Keratinocyte (primary cell): ENCODE results near the gene ITPKB. TPM values are rescaled to one million over a fixed set of nuclear protein-coding genes. Genes with fewer than 3 reads are reported as not detected.

Source experiments
- DNase-seq: peaks from one replicate; pipeline ENCODE4 v3.0.0-alpha.2; 2011; ENCODE audit warnings: low read depth, missing footprints, low spot score
- FAIRE-seq: peaks from 2 replicates; lab custom pipeline; 2011; peaks lifted over from hg19 to GRCh38; lab: Jason Lieb, UNC
- H2AFZ ChIP-seq: 2 replicates; pipeline ENCODE4 v1.6.0; 2012; ENCODE audit warnings: low read length, control low read depth, inconsistent platforms; ENCODE audit not compliant: control insufficient read depth
- H3K27ac ChIP-seq: 2 replicates; pipeline ENCODE4 v1.5.1; 2011; ENCODE audit warnings: low read length; ENCODE audit not compliant: control insufficient read depth, insufficient read depth
- H3K27me3 ChIP-seq: 3 replicates; pipeline ENCODE4 v1.6.0; 2011; ENCODE audit warnings: low read length; ENCODE audit not compliant: control insufficient read depth, insufficient read depth; ENCODE audit errors: extremely low read depth
- H3K36me3 ChIP-seq, 2 experiments: 2 replicates in 1 of 2; 3 replicates in 1 of 2; pipeline ENCODE4 v1.5.1; 2011; ENCODE audit warnings: low read length in 2 of 2, mild to moderate bottlenecking in 1 of 2; ENCODE audit not compliant: control insufficient read depth in 2 of 2, insufficient read depth in 2 of 2; ENCODE audit errors: extremely low read depth in 1 of 2
- H3K4me1 ChIP-seq: 3 replicates; pipeline ENCODE4 v1.5.1; 2011; ENCODE audit warnings: low read length; ENCODE audit not compliant: control insufficient read depth, insufficient read depth; ENCODE audit errors: extremely low read depth
- H3K4me2 ChIP-seq: 3 replicates; pipeline ENCODE4 v1.6.0; 2011; ENCODE audit warnings: low read depth, low read length; ENCODE audit not compliant: control insufficient read depth, insufficient read depth; ENCODE audit errors: extremely low read depth
- H3K4me3 ChIP-seq, 3 experiments: fragments of 200-600 bp in 1 of 3; sonication (generic) in 1 of 3; 2 replicates in 2 of 3; 3 replicates in 1 of 3; pipeline ENCODE4 v1.5.1; 2011 to 2016; ENCODE audit warnings: low read length in 3 of 3, mild to moderate bottlenecking in 3 of 3, control low read depth in 2 of 3, inconsistent platforms in 1 of 3, low read depth in 1 of 3, mixed read lengths in 1 of 3, mixed run types in 1 of 3, moderate library complexity in 1 of 3; ENCODE audit not compliant: control insufficient read depth in 2 of 3, insufficient read depth in 2 of 3; ENCODE audit errors: extremely low read depth in 1 of 3
- H3K79me2 ChIP-seq: 2 replicates; pipeline ENCODE4 v1.6.0; 2012; ENCODE audit warnings: low read length; ENCODE audit not compliant: control insufficient read depth, insufficient read depth
- H3K9ac ChIP-seq: 3 replicates; pipeline ENCODE4 v1.6.0; 2011; ENCODE audit warnings: low read length; ENCODE audit not compliant: control insufficient read depth, insufficient read depth; ENCODE audit errors: extremely low read depth
- H3K9me1 ChIP-seq: 3 replicates; pipeline ENCODE4 v1.6.0; 2011; ENCODE audit warnings: low read length; ENCODE audit not compliant: control insufficient read depth, insufficient read depth; ENCODE audit errors: extremely low read depth
- H3K9me3 ChIP-seq: 2 replicates; pipeline ENCODE4 v1.5.1; 2012; ENCODE audit warnings: low read depth, low read length; ENCODE audit not compliant: control insufficient read depth
- H4K20me1 ChIP-seq: 3 replicates; pipeline ENCODE4 v1.6.0; 2011; ENCODE audit warnings: low read length; ENCODE audit not compliant: control insufficient read depth, insufficient read depth; ENCODE audit errors: extremely low read depth
- CTCF ChIP-seq, 3 experiments: IDR thresholded peaks in 1 of 3; conservative IDR thresholded peaks in 1 of 3; optimal IDR thresholded peaks in 1 of 3; 2 replicates in 2 of 3; 3 replicates in 1 of 3; pipeline versions ENCODE3 to v1.5.1; 2011; ENCODE audit warnings: low read length in 3 of 3, mild to moderate bottlenecking in 3 of 3, moderate library complexity in 2 of 3, control low read depth in 1 of 3, inconsistent platforms in 1 of 3; ENCODE audit not compliant: insufficient read depth in 2 of 3; ENCODE audit errors: extremely low read depth in 1 of 3
- EZH2 ChIP-seq: IDR thresholded peaks from one replicate; pipeline ENCODE4 v1.6.1; 2012; ENCODE audit warnings: inconsistent platforms, mild to moderate bottlenecking, low read length, moderate library complexity
- dilution Hi-C: fragments of 300-500 bp; cut with MboI; formaldehyde crosslinking; loops from one replicate; pipeline ENCODE4 v1.7.0; 2020; ENCODE audit warnings: low sequenced_read_pairs; ENCODE audit not compliant: extremely low pct_ligation_motif_present
- polyA plus RNA-seq, 5 experiments: library from polyadenylated mRNA; depleted of rRNA in 3 of 5; stranded (reverse) in 3 of 5; stranded (forward) in 1 of 5; unstranded in 1 of 5; fragments of >200 nt; gene quantifications; 1 replicate in 1 of 5; 2 replicates in 3 of 5; 3 replicates in 1 of 5; pipeline versions ENCODE4 v1.2.1 to v1.2.3, GENCODE V29; 2011 to 2012; ENCODE audit warnings: missing spikeins in 2 of 5, low read depth in 1 of 5, low replicate concordance in 1 of 5

The ITPKB gene
- polyA plus RNA-seq, 1 donor (not counting 4 experiments of a cell fraction or from before 2014, with no cell fraction given), result 3.2 TPM

- H3K9me1 ChIP-seq, result no peaks in the 10 kb centered on the region
- TF ChIP-seq CTCF (optimal IDR thresholded peaks at IDR 0.05 in 1 of 3, IDR thresholded peaks at IDR 0.05 in 1 of 3, conservative IDR thresholded peaks at IDR 0.05 in 1 of 3; ENCODE audit: extremely low read depth in 1 of 3, insufficient read depth in 2 of 3, low read length in 3 of 3), result no peak
- TF ChIP-seq EZH2, result no peak
- H3K27me3 ChIP-seq, result no peaks in the 10 kb centered on the region
- H3K9ac ChIP-seq, result no peak overlapping the region
- no peak overlapping the region for H2AFZ ChIP-seq
- no peaks in the 10 kb centered on the region for H3K36me3 ChIP-seq
- no peak overlapping the region for H3K27ac ChIP-seq
- H4K20me1 ChIP-seq, result no peaks in the 10 kb centered on the region
- no peak overlapping the region for H3K4me3 ChIP-seq
- peaks cover 11% of the 10 kb centered on the region for H3K4me1 ChIP-seq
- no peaks in the 10 kb centered on the region for H3K9me3 ChIP-seq
- FAIRE-seq (no peak), DNase-seq (no peak)
- no peak overlapping the region for H3K4me2 ChIP-seq
- H3K79me2 ChIP-seq, result no peaks in the 10 kb centered on the region
- dilution Hi-C loops, result no loop called here
These were observed 111.0 kb downstream of the ITPKB start for GRCh38 chr1:226627924-226628611.

DNA sequence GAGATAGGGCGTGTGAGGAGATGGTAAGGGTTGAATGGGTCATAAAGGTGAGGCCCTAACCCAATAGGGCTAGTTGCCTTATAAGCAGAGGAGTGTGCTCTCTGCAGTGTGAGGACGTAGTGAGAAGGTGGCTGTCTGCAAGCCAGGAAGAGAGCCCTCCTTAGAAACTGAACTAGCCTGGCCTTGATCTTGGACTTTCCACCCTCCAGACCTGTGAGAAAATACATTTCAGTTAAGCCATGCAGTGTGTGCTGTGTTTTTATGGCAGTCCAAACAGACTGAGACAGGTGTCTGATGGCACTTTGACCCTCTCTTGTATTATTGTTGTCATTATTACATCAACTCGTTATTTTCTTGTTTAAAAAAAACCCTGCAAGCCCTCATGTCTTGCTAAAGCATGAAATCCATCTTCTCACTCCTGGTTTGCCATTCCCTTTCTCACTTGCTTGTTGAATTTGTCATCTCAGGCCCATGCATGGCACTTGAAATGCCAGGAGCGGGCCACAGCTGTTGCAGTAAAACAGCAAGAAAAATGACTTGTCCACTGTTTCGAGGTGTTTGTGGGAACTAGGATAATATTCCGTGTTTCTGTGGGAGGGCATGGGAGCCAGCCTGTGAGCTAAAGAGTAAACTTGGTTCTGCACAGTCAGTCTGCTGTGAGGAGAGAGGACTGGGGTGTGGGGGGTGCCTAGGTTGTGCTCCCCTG, 111.9 kb downstream of the ITPKB start:
- H4K20me1 ChIP-seq, result no peaks in the 10 kb centered on the region
- H3K36me3 ChIP-seq, result no peaks in the 10 kb centered on the region
- no peak for TF ChIP-seq EZH2
- no peak for TF ChIP-seq CTCF (optimal IDR thresholded peaks at IDR 0.05 in 1 of 3, IDR thresholded peaks at IDR 0.05 in 1 of 3, conservative IDR thresholded peaks at IDR 0.05 in 1 of 3; ENCODE audit: extremely low read depth in 1 of 3, insufficient read depth in 2 of 3, low read length in 3 of 3)
- H2AFZ ChIP-seq, result no peak overlapping the region
- no peak overlapping the region for H3K4me2 ChIP-seq
- DNase-seq (no peak), FAIRE-seq (no peak)
- H3K9me3 ChIP-seq, result no peaks in the 10 kb centered on the region
- H3K4me3 ChIP-seq, result no peak overlapping the region
- no peaks in the 10 kb centered on the region for H3K27me3 ChIP-seq
- no peaks in the 10 kb centered on the region for H3K79me2 ChIP-seq
- dilution Hi-C loops, result no loop called here
- peaks cover 11% of the 10 kb centered on the region for H3K4me1 ChIP-seq
- H3K9ac ChIP-seq, result no peak overlapping the region
- H3K9me1 ChIP-seq, result no peaks in the 10 kb centered on the region
- H3K27ac ChIP-seq, result no peak overlapping the region
